Osteoblast (primary cell): ENCODE results near the gene HFE. TPM values are rescaled to one million over a fixed set of nuclear protein-coding genes. Genes with fewer than 3 reads are reported as not detected.
"Not testable (repeated sequence)": the region's sequence is repeated elsewhere in the genome, so short reads cannot be mapped to it uniquely, and the experiment has no call there.

Experiments used
- DNase-seq: peaks from one replicate; pipeline ENCODE4 v3.0.0; 2011; ENCODE audit warnings: low spot score, mixed read lengths; ENCODE audit not compliant: insufficient read length; ENCODE audit errors: missing footprints
- H2AFZ ChIP-seq: 2 replicates; pipeline ENCODE4 v1.6.0; 2011; ENCODE audit warnings: mild to moderate bottlenecking, low read length
- H3K27ac ChIP-seq: 2 replicates; pipeline ENCODE4 v1.5.1; 2011; ENCODE audit warnings: mild to moderate bottlenecking, low read depth, low read length, moderate library complexity
- H3K27me3 ChIP-seq: 2 replicates; pipeline ENCODE4 v1.6.0; 2012; ENCODE audit warnings: mild to moderate bottlenecking, control low read depth, inconsistent platforms, low read length, moderate library complexity; ENCODE audit not compliant: insufficient read depth
- H3K36me3 ChIP-seq: 2 replicates; pipeline ENCODE4 v1.5.1; 2011; ENCODE audit warnings: mild to moderate bottlenecking, low read length, control low read depth, moderate library complexity; ENCODE audit not compliant: insufficient read depth
- H3K4me1 ChIP-seq: 2 replicates; pipeline ENCODE4 v1.5.1; 2011; ENCODE audit warnings: mild to moderate bottlenecking, low read length, control low read depth, moderate library complexity; ENCODE audit not compliant: insufficient read depth
- H3K4me2 ChIP-seq: 2 replicates; pipeline ENCODE4 v1.6.0; 2011; ENCODE audit warnings: mild to moderate bottlenecking, low read length; ENCODE audit not compliant: insufficient read depth
- H3K4me3 ChIP-seq: fragments of 200-600 bp; sonication (generic); 3 replicates; pipeline ENCODE4 v1.5.1; 2012; ENCODE audit warnings: mild to moderate bottlenecking, low read length, inconsistent platforms; ENCODE audit not compliant: insufficient read depth
- H3K79me2 ChIP-seq: 2 replicates; pipeline ENCODE4 v1.6.0; 2012; ENCODE audit warnings: mild to moderate bottlenecking, low read length, control low read depth, inconsistent platforms; ENCODE audit not compliant: insufficient read depth
- H3K9me3 ChIP-seq: 2 replicates; pipeline ENCODE4 v1.5.1; 2011; ENCODE audit warnings: low read depth, low read length, control low read depth
- H4K20me1 ChIP-seq: 2 replicates; pipeline ENCODE4 v1.6.0; 2012; ENCODE audit warnings: mild to moderate bottlenecking, low read length, control low read depth; ENCODE audit not compliant: insufficient read depth
- CTCF ChIP-seq: IDR thresholded peaks from 2 replicates; pipeline ENCODE4 v1.5.1; 2011; ENCODE audit warnings: mild to moderate bottlenecking, low read depth, low read length, moderate library complexity; ENCODE audit errors: extremely low read depth
- total RNA-seq: library from RNA; depleted of rRNA; stranded (reverse); fragments of >200 nt; gene quantifications from 2 replicates; pipeline ENCODE4 v1.2.3, GENCODE V29; 2012

HFE gene
- total RNA-seq, 1 donor, result 14.1 TPM

- no peak overlapping the region for H3K27ac ChIP-seq
- no peak overlapping the region for H3K4me2 ChIP-seq
- no peaks in the 10 kb centered on the region for H4K20me1 ChIP-seq
- H3K36me3 ChIP-seq, result no peaks in the 10 kb centered on the region
- H3K27me3 ChIP-seq, result no peaks in the 10 kb centered on the region
- H3K9me3 ChIP-seq, result no peaks in the 10 kb centered on the region
- no peak for TF ChIP-seq CTCF
- H3K4me3 ChIP-seq, result no peak overlapping the region
- no peaks in the 10 kb centered on the region for H3K4me1 ChIP-seq
- no peak for DNase-seq
- no peaks in the 10 kb centered on the region for H3K79me2 ChIP-seq
- H2AFZ ChIP-seq, result no peak overlapping the region
Measured at GRCh38 chr6:26115226-26115625, 28.0 kb downstream of the HFE start.

GRCh38 chr6:26116267-26116666, 29.0 kb downstream of the HFE start:
- no peak overlapping the region for H3K4me2 ChIP-seq
- no peak for DNase-seq

GRCh38 chr6:26118999-26119398, 31.8 kb downstream of the HFE start:
- no peak for DNase-seq
- no peak overlapping the region for H2AFZ ChIP-seq

More at GRCh38 chr6:26116267-26116666, 29.0 kb downstream of the HFE start:
- H3K4me3 ChIP-seq, result no peak overlapping the region
- H2AFZ ChIP-seq, result no peak overlapping the region
- no peaks in the 10 kb centered on the region for H3K9me3 ChIP-seq
- no peaks in the 10 kb centered on the region for H3K4me1 ChIP-seq
- H3K36me3 ChIP-seq, result no peaks in the 10 kb centered on the region
- H3K79me2 ChIP-seq, result no peaks in the 10 kb centered on the region
- no peak overlapping the region for H3K27ac ChIP-seq
- TF ChIP-seq CTCF, result no peak
- no peaks in the 10 kb centered on the region for H3K27me3 ChIP-seq
- H4K20me1 ChIP-seq, result no peaks in the 10 kb centered on the region

GRCh38 chr6:26120115-26120514, 32.9 kb downstream of the HFE start:
- not testable (repeated sequence) for DNase-seq, H3K4me1 ChIP-seq, H4K20me1 ChIP-seq, H3K4me2 ChIP-seq, H3K27ac ChIP-seq, H3K36me3 ChIP-seq, H2AFZ ChIP-seq, H3K27me3 ChIP-seq, H3K9me3 ChIP-seq, H3K4me3 ChIP-seq
- H3K79me2 ChIP-seq, result peaks cover 11% of the 10 kb centered on the region

More at GRCh38 chr6:26118999-26119398, 31.8 kb downstream of the HFE start:
- Histone ChIP-seq H3K4me1 (peaks cover 6% of the 10 kb centered on the region), H3K4me3 (no peak overlapping the region), H3K27me3 (no peaks in the 10 kb centered on the region), H3K27ac (no peak overlapping the region), H3K9me3 (no peaks in the 10 kb centered on the region), H3K79me2 (no peaks in the 10 kb centered on the region), H3K4me2 (no peak overlapping the region), H4K20me1 (no peaks in the 10 kb centered on the region), H3K36me3 (no peaks in the 10 kb centered on the region)
- no peak for TF ChIP-seq CTCF
